OCI-LY3 (cell line): ENCODE results near the gene DNAJC1.

Experiments
- CTCF ChIP-seq: fragments of 200-600, 300-600 bp; sonication (generic); IDR thresholded peaks from 2 replicates; pipeline ENCODE4 v1.5.1; 2014; ENCODE audit warnings: antibody characterized with exemption, low read length, low read depth
- EZH2phosphoT487 ChIP-seq: fragments of 200-600 bp; shearing (Covaris generic); IDR thresholded peaks from 2 replicates; pipeline ENCODE4 v1.6.1; 2018; ENCODE audit warnings: antibody characterized with exemption, mixed run types, low read depth

DNA sequence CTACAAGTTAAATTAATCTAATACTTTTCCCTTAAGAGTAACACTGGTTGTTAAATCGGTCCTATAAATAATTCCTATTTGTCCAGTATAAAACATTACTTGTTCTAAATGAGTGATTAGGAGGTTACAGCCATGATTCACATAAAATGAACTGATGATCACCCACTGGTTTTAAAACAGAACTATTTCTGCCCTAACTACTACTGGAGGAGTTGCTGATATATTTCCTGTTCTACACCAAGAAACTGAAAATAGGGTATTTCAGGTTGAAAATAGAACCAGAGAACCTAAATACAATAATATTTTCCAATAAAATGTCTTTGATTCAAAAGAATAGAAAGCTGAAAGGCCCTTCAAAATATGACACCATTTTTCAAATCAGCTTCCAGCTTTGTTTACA lies 30.9 kb downstream of the DNAJC1 start:
- no peak for TF ChIP-seq CTCF
- no peak for TF ChIP-seq EZH2phosphoT487
